ENCODE data around the gene SH2D7.

SH2D7 gene

DNA sequence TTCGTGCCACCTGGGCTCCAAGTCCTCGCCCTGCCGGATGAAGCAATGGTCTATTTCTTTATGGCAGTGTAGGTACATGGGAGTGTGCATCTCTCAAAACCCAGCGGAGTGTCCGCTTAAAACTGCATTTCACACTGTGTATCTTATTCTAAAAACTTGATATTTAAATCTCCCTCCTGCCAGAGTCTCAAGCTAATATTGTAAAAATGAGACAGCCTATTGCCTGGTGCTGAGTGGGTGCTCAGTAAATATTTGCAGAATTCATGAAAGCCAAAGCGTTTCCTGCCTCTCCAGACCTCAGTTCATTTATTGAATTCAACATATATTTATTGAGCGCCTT lies 14.5 kb upstream of the SH2D7 start:
- H3K4me3 ChIP-seq (ENCODE audit: low read depth, low read length), result peak overlapping the region; percentile 64
- DNase-seq (ENCODE audit: low read depth), result no peak
- TF ChIP-seq, protein P1, sequence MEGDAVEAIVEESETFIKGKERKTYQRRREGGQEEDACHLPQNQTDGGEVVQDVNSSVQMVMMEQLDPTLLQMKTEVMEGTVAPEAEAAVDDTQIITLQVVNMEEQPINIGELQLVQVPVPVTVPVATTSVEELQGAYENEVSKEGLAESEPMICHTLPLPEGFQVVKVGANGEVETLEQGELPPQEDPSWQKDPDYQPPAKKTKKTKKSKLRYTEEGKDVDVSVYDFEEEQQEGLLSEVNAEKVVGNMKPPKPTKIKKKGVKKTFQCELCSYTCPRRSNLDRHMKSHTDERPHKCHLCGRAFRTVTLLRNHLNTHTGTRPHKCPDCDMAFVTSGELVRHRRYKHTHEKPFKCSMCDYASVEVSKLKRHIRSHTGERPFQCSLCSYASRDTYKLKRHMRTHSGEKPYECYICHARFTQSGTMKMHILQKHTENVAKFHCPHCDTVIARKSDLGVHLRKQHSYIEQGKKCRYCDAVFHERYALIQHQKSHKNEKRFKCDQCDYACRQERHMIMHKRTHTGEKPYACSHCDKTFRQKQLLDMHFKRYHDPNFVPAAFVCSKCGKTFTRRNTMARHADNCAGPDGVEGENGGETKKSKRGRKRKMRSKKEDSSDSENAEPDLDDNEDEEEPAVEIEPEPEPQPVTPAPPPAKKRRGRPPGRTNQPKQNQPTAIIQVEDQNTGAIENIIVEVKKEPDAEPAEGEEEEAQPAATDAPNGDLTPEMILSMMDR (IDR thresholded peaks at IDR 0.05; ENCODE audit: low read depth, low read length, missing control alignments), result no peak

DNA sequence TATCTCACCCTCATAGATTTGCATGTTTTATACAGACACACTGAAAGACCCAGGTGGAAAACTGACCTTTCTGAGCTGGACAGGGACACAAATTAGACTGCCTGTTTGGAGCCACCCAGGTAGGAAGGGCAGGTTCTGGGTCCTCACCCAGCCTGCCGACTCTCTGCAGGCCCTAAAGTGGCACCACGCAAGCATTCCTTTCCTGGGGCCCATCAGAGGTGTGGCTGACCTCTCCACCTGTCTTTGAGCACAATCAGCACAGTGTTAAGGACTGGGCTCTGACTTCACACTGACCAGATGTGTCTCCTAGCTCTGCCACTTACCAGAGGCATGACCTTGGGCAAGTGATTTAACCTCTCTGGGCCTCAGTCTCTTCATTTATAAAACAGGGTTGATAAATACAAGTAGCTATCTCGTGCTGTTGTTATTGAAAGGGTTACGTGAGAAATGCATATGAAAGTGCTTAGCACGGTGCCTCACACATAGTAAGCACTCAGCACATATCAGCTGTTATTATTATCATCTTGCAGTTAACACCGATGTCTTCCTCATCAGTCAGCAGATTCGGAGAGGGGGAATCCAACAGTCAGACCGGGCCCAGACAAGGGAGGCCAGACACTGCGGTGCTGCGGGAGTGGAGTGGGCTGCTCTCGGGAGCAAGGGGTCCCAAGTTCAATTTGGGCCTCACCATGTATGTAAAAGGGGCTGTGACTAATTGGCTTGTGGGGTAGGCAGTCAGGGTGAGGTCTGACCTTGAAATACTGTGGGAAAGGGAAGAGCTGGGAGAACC lies 12.9 kb upstream of the SH2D7 start:
- H3K4me3 ChIP-seq (ENCODE audit: low read depth, low read length), result no peak overlapping the region
- DNase-seq (ENCODE audit: low read depth), result no peak
- TF ChIP-seq, protein P1 (IDR thresholded peaks at IDR 0.05; ENCODE audit: low read depth, low read length, missing control alignments), result no peak

DNA sequence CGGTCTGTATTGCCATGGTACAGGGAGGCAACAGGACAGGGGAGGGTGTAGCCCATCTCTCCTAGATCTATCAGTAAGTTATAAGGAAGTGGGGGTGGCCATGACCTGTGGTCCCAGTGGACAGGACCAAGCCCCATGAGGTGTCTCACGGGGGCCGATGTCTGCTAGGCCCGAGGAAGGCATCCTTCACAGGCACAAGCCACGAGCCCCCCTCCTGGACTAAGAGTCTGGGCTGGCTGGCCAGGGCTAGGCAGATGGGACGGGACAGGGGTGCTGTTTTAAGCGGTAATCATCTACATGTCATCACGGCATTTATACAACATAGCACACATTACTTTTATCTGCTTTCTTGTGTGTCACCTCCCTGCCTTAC lies 12.3 kb upstream of the SH2D7 start:
- no peak for DNase-seq (ENCODE audit: low read depth)
- no peak overlapping the region for H3K4me3 ChIP-seq (ENCODE audit: low read depth, low read length)
- TF ChIP-seq, protein P1 (IDR thresholded peaks at IDR 0.05; ENCODE audit: low read depth, low read length, missing control alignments), result no peak

DNA sequence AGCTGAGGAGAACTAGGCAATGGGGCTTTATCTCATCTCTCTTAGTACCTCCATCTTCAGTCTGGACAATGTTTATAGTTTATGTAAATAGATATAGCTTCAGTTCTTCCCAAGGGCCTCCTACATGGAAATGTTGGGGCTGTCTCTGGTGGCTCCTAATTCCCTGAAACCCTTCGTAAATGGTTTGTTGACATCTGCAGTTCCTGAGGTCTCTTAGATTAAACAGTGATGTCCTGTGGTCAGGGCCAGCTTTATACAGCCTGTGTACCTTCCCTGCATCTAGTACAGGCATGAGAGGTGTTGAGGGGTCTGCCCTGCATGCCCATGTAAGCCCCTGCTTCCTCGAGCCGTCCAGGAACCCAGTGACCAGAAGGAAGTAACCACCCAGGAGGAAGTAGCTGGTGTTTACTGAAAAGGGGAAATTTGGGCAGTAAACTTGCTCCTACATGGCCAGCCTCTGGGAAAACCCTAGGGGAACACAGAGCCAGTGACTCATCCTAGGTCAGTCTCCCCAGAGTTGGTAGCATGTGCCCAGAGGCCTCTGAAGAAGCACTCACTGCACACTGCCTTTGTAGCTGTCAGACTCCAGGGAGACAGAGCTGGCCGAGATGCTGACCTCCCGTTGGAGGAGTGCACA lies 10.1 kb upstream of the SH2D7 start:
- DNase-seq (ENCODE audit: low read depth), result no peak
- TF ChIP-seq, protein P1 (IDR thresholded peaks at IDR 0.05; ENCODE audit: low read depth, low read length, missing control alignments), result no peak
- H3K4me3 ChIP-seq (ENCODE audit: low read depth, low read length), result no peak overlapping the region

DNA sequence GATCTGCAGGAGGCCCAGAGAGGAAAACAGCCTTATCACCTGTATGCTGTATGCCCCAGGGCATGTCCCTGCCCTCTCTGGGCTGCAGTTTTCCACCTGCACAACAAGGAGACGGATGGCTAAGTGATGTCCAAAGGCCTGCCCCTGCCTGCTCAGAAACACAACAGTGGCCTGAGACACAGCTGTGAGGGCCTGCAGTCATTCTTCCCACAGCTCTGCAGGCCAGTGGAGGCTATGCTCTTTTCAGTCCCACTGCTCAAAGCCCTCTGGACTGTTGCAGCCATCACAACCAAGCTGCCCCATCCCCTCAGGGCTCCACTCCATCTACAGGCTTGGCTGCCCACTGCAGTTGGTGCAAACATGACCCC lies 9.6 kb upstream of the SH2D7 start:
- TF ChIP-seq, protein P1 (IDR thresholded peaks at IDR 0.05; ENCODE audit: low read depth, low read length, missing control alignments), result no peak
- H3K4me3 ChIP-seq (ENCODE audit: low read depth, low read length), result no peak overlapping the region
- DNase-seq (ENCODE audit: low read depth), result no peak

DNA sequence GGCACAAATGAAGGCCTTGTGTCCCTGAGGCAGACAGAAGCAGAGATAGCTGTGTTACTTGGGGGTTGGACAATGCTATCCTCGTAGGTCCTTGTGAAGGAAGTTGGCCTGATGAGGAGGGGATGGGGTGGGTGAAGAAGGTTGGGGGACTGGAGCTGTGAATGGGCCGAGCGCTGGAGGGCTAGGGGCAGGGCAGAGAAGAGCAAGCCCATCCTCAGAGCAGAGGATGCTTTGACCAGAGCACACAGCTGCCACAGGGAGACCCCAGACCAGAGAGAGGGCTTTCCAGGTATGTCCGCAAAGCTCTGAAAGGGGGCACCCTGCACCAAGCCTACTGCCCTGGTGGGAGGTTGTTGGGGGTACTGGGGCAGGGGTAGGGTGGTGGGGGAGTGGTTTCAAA lies 9.2 kb upstream of the SH2D7 start:
- TF ChIP-seq, protein P1 (IDR thresholded peaks at IDR 0.05; ENCODE audit: low read depth, low read length, missing control alignments), result no peak
- H3K4me3 ChIP-seq (ENCODE audit: low read depth, low read length), result no peak overlapping the region
- no peak for DNase-seq (ENCODE audit: low read depth)

All from GM12864 (cell line).